NCI-H69 (cell line): Measurements from ENCODE around the gene ARSA.
A peak's percentile ranks its signal among the peaks of the same experiment; 100 is the strongest.

ENCODE experiments used
- DNase-seq: peaks from one replicate; lab custom pipeline; 2025; lab: John Stamatoyannopoulos, UW

ARSA gene

DNA sequence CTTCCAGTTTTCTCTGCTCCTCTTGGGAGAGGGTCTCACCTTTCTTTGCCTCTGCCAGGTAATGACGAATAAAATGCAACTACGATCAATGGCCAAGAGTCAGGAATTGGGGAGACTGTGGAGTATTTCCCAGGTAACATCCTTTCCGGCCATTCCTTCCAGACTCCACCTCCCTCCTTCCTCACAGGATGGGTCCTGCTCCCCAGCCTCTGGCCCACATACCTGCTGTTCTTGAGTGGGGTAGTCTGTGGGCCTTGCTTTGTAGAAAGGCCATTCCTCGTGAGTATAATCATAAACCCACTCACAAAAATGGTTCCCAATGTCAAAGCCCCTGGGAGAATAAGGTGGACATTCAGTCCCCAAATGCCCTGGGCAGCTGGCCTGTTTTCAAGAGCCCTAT is 48.2 kb downstream of the ARSA start:
- DNase-seq, result no peak

GRCh38 chr22:50578776-50579310 is 49.1 kb downstream of the ARSA start:
- no peak for DNase-seq

DNA sequence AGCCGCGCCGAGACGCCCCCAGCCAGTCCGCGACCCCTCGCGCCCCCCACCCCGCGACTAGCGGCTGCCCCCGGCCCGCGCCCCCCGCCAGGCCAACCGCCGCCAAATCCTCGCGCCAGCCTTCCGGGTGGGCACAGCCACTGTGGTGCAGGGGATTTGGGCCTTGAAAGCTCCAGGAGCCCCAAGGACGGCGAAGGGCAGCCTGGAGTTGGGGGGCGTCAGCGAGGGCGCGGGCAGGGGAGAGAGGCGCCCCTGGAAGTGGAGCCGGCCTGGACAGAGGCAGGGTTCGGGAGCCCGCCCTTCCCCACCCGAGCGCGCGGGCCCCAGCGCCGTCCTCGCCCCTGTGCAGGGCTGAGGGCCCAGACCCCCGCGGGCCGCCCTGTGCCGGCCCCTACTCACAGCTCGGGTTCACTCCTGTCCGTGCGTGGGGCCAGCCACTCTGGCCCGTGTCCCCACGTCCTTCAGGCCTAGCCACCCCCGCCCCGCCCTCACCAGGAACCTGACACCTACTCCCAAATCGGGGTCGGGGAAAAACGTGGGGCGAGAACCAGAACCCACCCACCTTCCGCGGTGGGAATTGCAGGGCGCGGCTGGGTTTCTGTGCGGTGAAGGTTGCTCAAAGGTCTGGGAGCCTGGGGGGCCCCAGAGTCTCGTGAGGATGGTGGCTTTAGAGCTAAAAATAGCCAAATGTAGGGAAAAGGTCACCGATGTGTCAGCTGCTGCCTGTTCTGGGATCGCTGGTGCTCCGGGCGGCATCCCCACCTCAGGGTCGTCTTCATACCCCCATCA is 49.8 kb downstream of the ARSA start, which contains the start of gene CPT1B:
Gene CPT1B, minus strand, starts transcription at position 441 of the 789 bp plus-strand sequence. CDS start 512 bp downstream, outside the sequence.
- DNase-seq, result no peak

DNA sequence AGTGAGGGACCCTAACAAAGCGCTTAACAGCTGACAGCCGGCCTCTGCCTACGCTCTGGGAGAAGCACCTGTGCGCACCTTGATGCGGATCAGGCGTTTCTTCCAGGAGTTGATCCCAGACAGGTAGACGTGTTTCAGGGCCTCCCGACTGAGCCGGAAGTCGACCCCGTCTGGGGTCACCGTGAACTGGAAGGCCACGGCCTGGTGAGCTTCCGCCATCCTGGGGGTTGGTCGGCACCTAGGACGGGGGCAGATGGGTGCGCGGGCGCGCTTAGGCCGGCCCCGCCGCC is 50.3 kb downstream of the ARSA start:
- DNase-seq, result no peak

- no peak for DNase-seq
These were observed 50.9 kb downstream of the ARSA start for GRCh38 chr22:50576806-50577696.

DNA sequence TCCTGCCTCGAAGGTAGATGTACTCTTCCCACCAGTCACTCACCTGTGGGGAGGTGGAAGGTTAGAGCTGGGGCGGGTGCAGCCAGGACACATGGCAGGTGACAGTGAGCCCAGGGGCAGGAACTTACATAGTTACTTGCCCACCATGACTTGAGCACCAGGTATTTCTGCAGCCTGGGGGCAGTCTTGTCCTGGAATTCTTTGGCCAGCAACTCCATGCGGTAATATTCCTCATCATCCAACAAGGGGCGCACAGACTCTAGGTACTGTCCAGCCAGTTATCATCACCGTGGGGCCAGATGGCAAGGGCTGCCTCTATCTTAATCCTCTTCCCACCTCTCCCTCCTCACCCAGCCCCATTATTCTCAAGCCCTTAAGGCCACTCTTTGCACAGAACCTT is 51.9 kb downstream of the ARSA start:
- DNase-seq, result peak; percentile 73

GRCh38 chr22:50575426-50575941 is 52.5 kb downstream of the ARSA start:
- DNase-seq, result no peak
